CD4-positive, alpha-beta T cell (primary cell): ENCODE data around the gene GP1BB. TPM values are rescaled to one million over a fixed set of nuclear protein-coding genes. Genes with fewer than 3 reads are reported as not detected.

Experiments
- ATAC-seq: fragments of 200-7000 bp; cut with Tn5 transposase; one replicate; pipeline ENCODE4 v1.10.0; 2022; ENCODE audit warnings: mild to moderate bottlenecking; ENCODE audit not compliant: poor library complexity
- CTCF ChIA-PET: fragments of 350-600 bp; sonication (Branson Sonifier 250); formaldehyde crosslinking; loops from one replicate; lab custom pipeline; 2021; ENCODE audit warnings: antibody characterized with exemption, inconsistent platforms; lab: Charles Lee
- POLR2A ChIA-PET: fragments of 350-600 bp; sonication (Branson Sonifier 250); formaldehyde crosslinking; loops from one replicate; lab custom pipeline; 2021; ENCODE audit warnings: antibody characterized with exemption, inconsistent platforms; lab: Charles Lee
- DNase-seq, 14 experiments: peaks; one replicate each; pipeline ENCODE4 v3.0.0-alpha.2; 2013 to 2020; ENCODE audit warnings: mixed read lengths in 2 of 14
- H3K27ac ChIP-seq, 2 donors: one replicate each; pipeline versions ENCODE4 v1.5.1 to v1.7.0; 2013; ENCODE audit warnings: low read length in 2 of 2, low read depth in 1 of 2, mild to moderate bottlenecking in 1 of 2
- H3K27me3 ChIP-seq, 2 experiments: 1 replicate in 1 of 2; 2 replicates in 1 of 2; pipeline versions ENCODE4 v1.6.1 to v1.7.0; 2013; ENCODE audit warnings: low read length in 2 of 2, control low read depth in 1 of 2, mild to moderate bottlenecking in 1 of 2, moderate library complexity in 1 of 2; ENCODE audit not compliant: insufficient read depth in 2 of 2, control insufficient read depth in 1 of 2
- H3K36me3 ChIP-seq: one replicate; pipeline ENCODE4 v1.6.1; 2013; ENCODE audit warnings: low read length, control low read depth; ENCODE audit not compliant: insufficient read depth
- H3K4me1 ChIP-seq: one replicate; pipeline ENCODE4 v1.6.1; 2013; ENCODE audit warnings: low read length, control low read depth; ENCODE audit not compliant: insufficient read depth
- H3K4me3 ChIP-seq: one replicate; pipeline ENCODE4 v1.5.1; 2013; ENCODE audit warnings: mild to moderate bottlenecking, low read length, moderate library complexity
- H3K9me3 ChIP-seq, 2 experiments: 1 replicate in 1 of 2; 2 replicates in 1 of 2; pipeline versions ENCODE4 v1.6.1 to v1.7.0; 2013; ENCODE audit warnings: low read length in 2 of 2, mild to moderate bottlenecking in 2 of 2, control low read depth in 1 of 2, moderate library complexity in 1 of 2; ENCODE audit not compliant: control insufficient read depth in 1 of 2, insufficient read depth in 1 of 2
- H3K27ac Mint-ChIP-seq: one replicate; pipeline ENCODE4 v1.8.0; 2020; ENCODE audit warnings: mixed read lengths
- H3K27me3 Mint-ChIP-seq: one replicate; pipeline ENCODE4 v1.8.0; 2021; ENCODE audit warnings: mixed read lengths
- H3K36me3 Mint-ChIP-seq: one replicate; pipeline ENCODE4 v1.8.0; 2021; ENCODE audit warnings: low read depth, mixed read lengths
- H3K4me1 Mint-ChIP-seq: one replicate; pipeline ENCODE4 v1.8.0; 2021; ENCODE audit warnings: low read depth, mixed read lengths
- H3K4me3 Mint-ChIP-seq: one replicate; pipeline ENCODE4 v1.8.0; 2020; ENCODE audit warnings: mild to moderate bottlenecking, mixed read lengths
- H3K9me3 Mint-ChIP-seq: one replicate; pipeline ENCODE4 v1.8.0; 2020; ENCODE audit warnings: mixed read lengths
- CTCF ChIP-seq: fragments of 200-600 bp; IDR thresholded peaks from one replicate; pipeline ENCODE4 v1.8.0; 2022; ENCODE audit warnings: antibody characterized with exemption, mild to moderate bottlenecking
- intact Hi-C, 2 experiments: fragments of 100-400 bp; cut with DNase I in 1 of 2; cut with micrococcal nuclease in 1 of 2; formaldehyde crosslinking; loops; one replicate each; pipeline versions ENCODE4 v1.15.1 to v1.9.0; 2023 to 2025; cut with DNase I, micrococcal nuclease
- total RNA-seq, 174 experiments: library from RNA in 2 of 174; stranded (reverse) in 2 of 174; gene quantifications; one replicate each; pipeline ENCODE4 v1.2.3 and lab custom pipeline; 2021 to 2026

Gene GP1BB
- total RNA-seq, 2 experiments from 2014 or later, result 0.22 TPM; not detected in 1

- intact Hi-C loops, result loop anchor here (2.0 to 10.0 kb wide), 4 partner anchors 222 to 575 kb away; partner anchors contain the start of genes CDC45 (in 1 of the 2), ESS2 (in 1 of the 2) and UFD1 (in 1 of the 2)
Observed at GRCh38 chr22:19719488-19720021, 3.8 kb upstream of the GP1BB start.

GRCh38 chr22:19720150-19720827, 3.0 kb upstream of the GP1BB start:
- CTCF ChIA-PET, result interaction anchor here (1.5 to 1.6 kb wide), 2 partner anchors 10 kb away, joined by 5 read pairs; no protein-coding TSS in a partner anchor
- H3K27ac ChIP-seq, result no peak overlapping the region
- intact Hi-C loops, result no loop called here
- H3K4me3 Mint-ChIP-seq, result peak overlapping the region; percentile 66
- DNase-seq (no peak), ATAC-seq (no peak)
- peaks cover 52 to 65% of the 10 kb centered on the region in 2 experiments for H3K27me3 ChIP-seq
- no peak overlapping the region for H3K27ac Mint-ChIP-seq
- no peak overlapping the region for H3K4me3 ChIP-seq
- H3K9me3 Mint-ChIP-seq, result no peaks in the 10 kb centered on the region
- POLR2A ChIA-PET, result no interaction called here
- H3K27me3 Mint-ChIP-seq, result peaks cover 53% of the 10 kb centered on the region
- peaks cover 10% of the 10 kb centered on the region for H3K4me1 Mint-ChIP-seq
- no peaks in the 10 kb centered on the region for H3K36me3 ChIP-seq
- peaks cover 34% of the 10 kb centered on the region for H3K4me1 ChIP-seq
- no peaks in the 10 kb centered on the region for H3K36me3 Mint-ChIP-seq
- peaks cover 0 to 30% of the 10 kb centered on the region in 2 experiments for H3K9me3 ChIP-seq
- TF ChIP-seq CTCF, result no peak

More at GRCh38 chr22:19719488-19720021, 3.8 kb upstream of the GP1BB start:
- Mint-ChIP-seq H3K9me3 (no peaks in the 10 kb centered on the region), H3K36me3 (no peaks in the 10 kb centered on the region), H3K4me1 (peaks cover 10% of the 10 kb centered on the region), H3K4me3 (peak overlapping the region; percentile 81), H3K27me3 (peaks cover 46% of the 10 kb centered on the region), H3K27ac (no peak overlapping the region)
- Histone ChIP-seq H3K36me3 (no peaks in the 10 kb centered on the region), H3K4me1 (peaks cover 41% of the 10 kb centered on the region), H3K27ac (no peak overlapping the region), H3K9me3 (peaks cover 0 to 33% of the 10 kb centered on the region in 2 experiments), H3K4me3 (no peak overlapping the region), H3K27me3 (peaks cover 54 to 65% of the 10 kb centered on the region in 2 experiments)
- ATAC-seq (no peak), DNase-seq (no peak)
- CTCF ChIA-PET, result interaction anchor here (1.5 kb wide), 1 partner anchor 11 kb away, joined by 5 read pairs; no protein-coding TSS in a partner anchor
- no peak for TF ChIP-seq CTCF
- POLR2A ChIA-PET, result interaction anchor here (0.6 kb wide), 1 partner anchor 304 kb away, joined by 4 read pairs; no protein-coding TSS in a partner anchor

- ChIA-PET POLR2A (no interaction called here), CTCF (interaction anchor here (1.6 kb wide), 1 partner anchor 9 kb away, joined by 5 read pairs; no protein-coding TSS in a partner anchor)
- Histone ChIP-seq H3K4me3 (no peak overlapping the region), H3K4me1 (peaks cover 34% of the 10 kb centered on the region), H3K27ac (no peak overlapping the region), H3K36me3 (no peaks in the 10 kb centered on the region), H3K9me3 (peaks cover 0 to 27% of the 10 kb centered on the region in 2 experiments), H3K27me3 (peaks cover 46 to 64% of the 10 kb centered on the region in 2 experiments)
- Mint-ChIP-seq H3K9me3 (no peaks in the 10 kb centered on the region), H3K27me3 (peaks cover 55% of the 10 kb centered on the region), H3K36me3 (no peaks in the 10 kb centered on the region), H3K27ac (no peak overlapping the region), H3K4me1 (peaks cover 10% of the 10 kb centered on the region), H3K4me3 (no peak overlapping the region)
- ATAC-seq (no peak), DNase-seq (no peak)
- no peak for TF ChIP-seq CTCF
- intact Hi-C loops, result no loop called here
Observed at GRCh38 chr22:19720999-19721329, 2.4 kb upstream of the GP1BB start.
